ENCODE measurements around the gene TMA7B.

The TMA7B gene

GRCh38 chr22:39952347-39952746 lies 7.8 kb upstream of the TMA7B start:
- DNase-seq (ENCODE audit: low read depth): no peak

- no peak for DNase-seq (ENCODE audit: low read depth)
These were observed 7.1 kb upstream of the TMA7B start for GRCh38 chr22:39953101-39953500.

GRCh38 chr22:39954584-39955055 lies 5.6 kb upstream of the TMA7B start:
- no peak for DNase-seq (ENCODE audit: low read depth)

- no peak for DNase-seq (ENCODE audit: low read depth)
These were observed 4.5 kb upstream of the TMA7B start for GRCh38 chr22:39955675-39956074.

GRCh38 chr22:39956932-39957664 lies 3.1 kb upstream of the TMA7B start:
- DNase-seq (ENCODE audit: low read depth): no peak

GRCh38 chr22:39958009-39958711 lies 2.0 kb upstream of the TMA7B start:
- DNase-seq (ENCODE audit: low read depth): no peak

- no peak for DNase-seq (ENCODE audit: low read depth)
These were observed 1.1 kb upstream of the TMA7B start for GRCh38 chr22:39958949-39959639.

- DNase-seq (ENCODE audit: low read depth): peak; percentile 62
These were observed 872 bp downstream of the TMA7B start for GRCh38 chr22:39960791-39961746.

GRCh38 chr22:39962071-39962470 lies 1.9 kb downstream of the TMA7B start:
- DNase-seq (ENCODE audit: low read depth): no peak

GRCh38 chr22:39965748-39966147 lies 5.6 kb downstream of the TMA7B start:
- DNase-seq (ENCODE audit: low read depth): no peak

- DNase-seq (ENCODE audit: low read depth): no peak
These were observed 6.3 kb downstream of the TMA7B start for GRCh38 chr22:39966470-39966869.

- DNase-seq (ENCODE audit: low read depth): no peak
These were observed 7.1 kb downstream of the TMA7B start for GRCh38 chr22:39967103-39967829.

GRCh38 chr22:39967996-39968972 lies 8.1 kb downstream of the TMA7B start:
- DNase-seq (ENCODE audit: low read depth): no peak

GRCh38 chr22:39970742-39971141 lies 10.5 kb downstream of the TMA7B start:
- DNase-seq (ENCODE audit: low read depth): no peak

- no peak for DNase-seq (ENCODE audit: low read depth)
These were observed 12.4 kb downstream of the TMA7B start for GRCh38 chr22:39972641-39973040.

- DNase-seq (ENCODE audit: low read depth): no peak
These were observed 13.5 kb downstream of the TMA7B start for GRCh38 chr22:39973656-39974055.

- DNase-seq (ENCODE audit: low read depth): no peak
These were observed 13.9 kb downstream of the TMA7B start for GRCh38 chr22:39974065-39974464.

- no peak for DNase-seq (ENCODE audit: low read depth)
These were observed 18.9 kb downstream of the TMA7B start for GRCh38 chr22:39979048-39979447.

GRCh38 chr22:39979458-39979857 lies 19.3 kb downstream of the TMA7B start:
- no peak for DNase-seq (ENCODE audit: low read depth)

- no peak for DNase-seq (ENCODE audit: low read depth)
These were observed 20.4 kb downstream of the TMA7B start for GRCh38 chr22:39980596-39980995.

Measured in activated T-cell treated with anti-CD3 and anti-CD28 coated beads for 48 hours (primary cell).